ENCODE data around the gene OR51B6. TPM values are rescaled to one million over a fixed set of nuclear protein-coding genes. Genes with fewer than 3 reads are reported as not detected.
"Not testable (repeated sequence)": the region's sequence is repeated elsewhere in the genome, so short reads cannot be mapped to it uniquely, and the experiment has no call there.

The OR51B6 gene
- total and polyA plus RNA-seq, 2 donors (not counting 3 experiments of a cell fraction or from before 2014, with no cell fraction given), result not detected

- ChIA-PET POLR2A (no interaction called here), CTCF (no interaction called here)
- Histone ChIP-seq H3K4me1 (ENCODE audit: control insufficient read depth, extremely low read depth, insufficient read depth, low read length) (no peaks in the 10 kb centered on the region), H3K36me3 (ENCODE audit: control insufficient read depth in 2 of 2, extremely low read depth in 1 of 2, insufficient read depth in 2 of 2, low read length in 2 of 2) (no peaks in the 10 kb centered on the region), H3K27me3 (ENCODE audit: control insufficient read depth in 2 of 2, insufficient read depth in 2 of 2, low read length in 2 of 2) (no peaks in the 10 kb centered on the region), H3K9me3 (replicated peaks; ENCODE audit: control insufficient read depth, insufficient read depth, low read length) (no peaks in the 10 kb centered on the region), H3K9ac (replicated peaks; ENCODE audit: extremely low read depth, insufficient read depth, low read length) (no peak overlapping the region), H3K27ac (ENCODE audit: insufficient read depth, low read depth, low read length) (no peak overlapping the region), H4K20me1 (replicated peaks; ENCODE audit: control insufficient read depth, extremely low read depth, insufficient read depth, low read length) (no peaks in the 10 kb centered on the region), H2AFZ (ENCODE audit: low read depth, low read length) (no peak overlapping the region), H3K4me2 (ENCODE audit: insufficient read depth, low read length) (no peak overlapping the region), H3K9me1 (replicated peaks; ENCODE audit: control insufficient read depth, extremely low read depth, insufficient read depth, low read length) (no peaks in the 10 kb centered on the region), H3K4me3 (replicated peaks in 1 of 3; ENCODE audit: insufficient read depth in 1 of 3, low read depth in 1 of 3, low read length in 3 of 3) (no peak overlapping the region), H3K79me2 (ENCODE audit: control insufficient read depth, insufficient read depth, low read length) (no peaks in the 10 kb centered on the region)
- TF ChIP-seq POLR2A (IDR thresholded peaks at IDR 0.05; ENCODE audit: low read depth, low read length), result no peak
- TF ChIP-seq POLR2AphosphoS5 (IDR thresholded peaks at IDR 0.05; ENCODE audit: insufficient read depth, low read depth, low read length), result no peak
- peak; percentile 52 for TF ChIP-seq FOS (IDR thresholded peaks at IDR 0.05; ENCODE audit: borderline replicate concordance, insufficient read depth, low read length)
- TF ChIP-seq JUN (IDR thresholded peaks at IDR 0.05; ENCODE audit: borderline replicate concordance, insufficient read depth, insufficient read length, low read depth), result peak; percentile 4
- TF ChIP-seq GATA2 (IDR thresholded peaks at IDR 0.05; ENCODE audit: insufficient read depth, insufficient read length, low read depth, low read length), result no peak
- TF ChIP-seq MYC (IDR thresholded peaks at IDR 0.05; ENCODE audit: low read depth, low read length), result no peak
- intact Hi-C loops (cut with micrococcal nuclease), result no loop called here
- no peak for DNase-seq (ENCODE audit: low read depth, low spot score)
- FAIRE-seq, result no peak
- no TSS peak for BruUV-seq (replicated peaks)
- dilution Hi-C loops (cut with MboI; ENCODE audit: extremely low pct_ligation_motif_present, low sequenced_read_pairs), result no loop called here
Measured at GRCh38 chr11:5336331-5336730, 15.0 kb upstream of the OR51B6 start.

GRCh38 chr11:5337253-5337652, 14.1 kb upstream of the OR51B6 start:
- H3K27ac ChIP-seq (ENCODE audit: insufficient read depth, low read depth, low read length); POLR2A ChIA-PET; intact Hi-C loops (cut with micrococcal nuclease); H4K20me1 ChIP-seq (replicated peaks; ENCODE audit: control insufficient read depth, extremely low read depth, insufficient read depth, low read length); H3K36me3 ChIP-seq (ENCODE audit: control insufficient read depth in 2 of 2, extremely low read depth in 1 of 2, insufficient read depth in 2 of 2, low read length in 2 of 2); H2AFZ ChIP-seq (ENCODE audit: low read depth, low read length); H3K4me2 ChIP-seq (ENCODE audit: insufficient read depth, low read length); H3K9me3 ChIP-seq (replicated peaks; ENCODE audit: control insufficient read depth, insufficient read depth, low read length); H3K4me3 ChIP-seq (replicated peaks in 1 of 3; ENCODE audit: insufficient read depth in 1 of 3, low read depth in 1 of 3, low read length in 3 of 3); dilution Hi-C loops (cut with MboI; ENCODE audit: extremely low pct_ligation_motif_present, low sequenced_read_pairs); H3K27me3 ChIP-seq (ENCODE audit: control insufficient read depth in 2 of 2, insufficient read depth in 2 of 2, low read length in 2 of 2); H3K79me2 ChIP-seq (ENCODE audit: control insufficient read depth, insufficient read depth, low read length); BruUV-seq (replicated peaks); CTCF ChIA-PET; H3K9me1 ChIP-seq (replicated peaks; ENCODE audit: control insufficient read depth, extremely low read depth, insufficient read depth, low read length); H3K4me1 ChIP-seq (ENCODE audit: control insufficient read depth, extremely low read depth, insufficient read depth, low read length); FAIRE-seq; H3K9ac ChIP-seq (replicated peaks; ENCODE audit: extremely low read depth, insufficient read depth, low read length); DNase-seq (ENCODE audit: low read depth, low spot score): not testable (repeated sequence)
